K562 (cell line): ENCODE measurements around the gene GPM6B. TPM values are rescaled to one million over a fixed set of nuclear protein-coding genes. Genes with fewer than 3 reads are reported as not detected.

ENCODE experiments used
- ATAC-seq: fragments of 200-7000 bp; cut with Tn5 transposase; 3 replicates; pipeline ENCODE4 v1.9.1; 2020; ENCODE audit warnings: moderate library complexity
- BruUV-seq: library from RNA; stranded (reverse); fragments of 400-500 nt; replicated peaks from 2 replicates; lab custom pipeline; 2021; lab: Mats Ljungman, UMichigan
- CTCF ChIA-PET: fragments of 300-600 bp; formaldehyde crosslinking; extraction: SDS; loops from one replicate; lab custom pipeline; 2021; ENCODE audit warnings: low intra/inter-chr PET ratio; lab: Yijun Ruan, JAX
- POLR2A ChIA-PET: fragments of 300-600, 350-650 bp; sonication (Branson Sonifier 250); formaldehyde crosslinking; extraction: SDS; loops from one replicate; lab custom pipeline; 2021; ENCODE audit warnings: antibody characterized with exemption, inconsistent platforms; lab: Yijun Ruan, JAX
- DNase-seq, 4 experiments: peaks; one replicate each; pipeline versions ENCODE4 v3.0.0 to v3.0.0-alpha.2; 2011 to 2018; ENCODE audit warnings: low spot score in 3 of 4, mixed read lengths in 3 of 4; ENCODE audit errors: extremely low read depth in 1 of 4
- FAIRE-seq: peaks from 2 replicates; lab custom pipeline; 2011; peaks lifted over from hg19 to GRCh38; lab: Jason Lieb, UNC
- H2AFZ ChIP-seq: 2 replicates; pipeline ENCODE4 v1.6.0; 2011; ENCODE audit warnings: low read depth, low read length, control low read depth, inconsistent platforms
- H3K27ac ChIP-seq: fragments of 200-600 bp; 3 replicates; pipeline ENCODE4 v1.8.0; 2011; ENCODE audit warnings: low read depth, mild to moderate bottlenecking, control low read depth, inconsistent platforms, low read length, moderate library complexity, mixed read lengths; ENCODE audit errors: extremely low read depth
- H3K27me3 ChIP-seq, 2 experiments: fragments of 300-600 bp in 1 of 2; 2 replicates in 1 of 2; 3 replicates in 1 of 2; pipeline versions ENCODE4 v1.6.0 to v1.8.0; 2011; ENCODE audit warnings: inconsistent platforms in 2 of 2, low read length in 2 of 2, mild to moderate bottlenecking in 1 of 2, mixed read lengths in 1 of 2, moderate library complexity in 1 of 2; ENCODE audit not compliant: control insufficient read depth in 2 of 2, insufficient read depth in 2 of 2
- H3K36me3 ChIP-seq: fragments of 300-600 bp; 3 replicates; pipeline ENCODE4 v1.8.0; 2011; ENCODE audit warnings: mild to moderate bottlenecking, low read length, inconsistent platforms; ENCODE audit not compliant: control insufficient read depth, insufficient read depth
- H3K4me1 ChIP-seq, 2 experiments: fragments of 200-600 bp in 1 of 2; replicated peaks in 1 of 2; 2 replicates in 1 of 2; 3 replicates in 1 of 2; pipeline versions ENCODE4 v1.5.1 to v1.8.0; 2011; ENCODE audit warnings: inconsistent platforms in 2 of 2, low read length in 2 of 2, mild to moderate bottlenecking in 1 of 2, mixed read lengths in 1 of 2, moderate library complexity in 1 of 2; ENCODE audit not compliant: control insufficient read depth in 2 of 2, insufficient read depth in 2 of 2
- H3K4me2 ChIP-seq: 2 replicates; pipeline ENCODE4 v1.6.1; 2011; ENCODE audit warnings: low read length, control low read depth, inconsistent platforms, mixed read lengths; ENCODE audit not compliant: insufficient read depth
- H3K4me3 ChIP-seq: fragments of 200-600 bp; sonication (generic), shearing (Covaris generic); 2 replicates; pipeline ENCODE4 v1.5.1; 2016; ENCODE audit warnings: control low read depth, inconsistent platforms
- H3K79me2 ChIP-seq: fragments of 200-600 bp; 3 replicates; pipeline ENCODE4 v1.8.0; 2011; ENCODE audit warnings: low read length, inconsistent platforms; ENCODE audit not compliant: control insufficient read depth, insufficient read depth
- H3K9ac ChIP-seq, 2 experiments: 2 replicates each; pipeline versions ENCODE4 v1.6.0 to v1.6.1; 2011; ENCODE audit warnings: low read depth in 2 of 2, low read length in 2 of 2, control low read depth in 1 of 2, inconsistent platforms in 1 of 2, mild to moderate bottlenecking in 1 of 2, mixed read lengths in 1 of 2; ENCODE audit not compliant: insufficient read depth in 1 of 2
- H3K9me1 ChIP-seq: one replicate; pipeline ENCODE4 v1.6.0; 2011; ENCODE audit warnings: inconsistent platforms, mild to moderate bottlenecking, low read length, moderate library complexity; ENCODE audit not compliant: control insufficient read depth, insufficient read depth
- H3K9me3 ChIP-seq: replicated peaks from 2 replicates; pipeline ENCODE4 v1.5.1; 2011; ENCODE audit warnings: low read depth, low read length, inconsistent platforms; ENCODE audit not compliant: control insufficient read depth, insufficient read depth
- H4K20me1 ChIP-seq: replicated peaks from 2 replicates; pipeline ENCODE4 v1.6.1; 2011; ENCODE audit warnings: low read length, inconsistent platforms, mixed read lengths; ENCODE audit not compliant: control insufficient read depth, insufficient read depth
- CBX5 ChIP-seq: IDR thresholded peaks from 2 replicates; pipeline ENCODE4 v1.6.1; 2014; ENCODE audit warnings: low read depth, borderline replicate concordance
- ELK3 ChIP-seq: fragments of 450-650 bp; formaldehyde crosslinking; IDR thresholded peaks from 2 replicates; pipeline ENCODE4 v1.4.0; 2020; ENCODE audit warnings: mild to moderate bottlenecking
- EWSR1 ChIP-seq: fragments of 450-650 bp; IDR thresholded peaks from 2 replicates; pipeline ENCODE4 v1.6.1; 2018; ENCODE audit warnings: borderline replicate concordance, mild to moderate bottlenecking, low read depth, moderate library complexity; ENCODE audit not compliant: partially characterized antibody
- GATA2 ChIP-seq: sonication (generic); formaldehyde crosslinking; IDR thresholded peaks from 2 replicates; pipeline ENCODE4 v1.4.0; 2020; ENCODE audit warnings: mild to moderate bottlenecking, missing genetic modification reagents
- KDM2B ChIP-seq: fragments of 250-450 bp; sonication (Bioruptor Pico); IDR thresholded peaks from 2 replicates; pipeline ENCODE4 v1.8.0; 2021; ENCODE audit warnings: mild to moderate bottlenecking, moderate library complexity
- MYBL2 ChIP-seq, 2 experiments: fragments of 450-650 bp in 1 of 2; sonication (generic) in 1 of 2; formaldehyde crosslinking in 1 of 2; IDR thresholded peaks; 2 replicates each; pipeline versions ENCODE4 v1.6.1 to v1.8.1; 2017 to 2022; ENCODE audit warnings: borderline replicate concordance in 1 of 2, inconsistent platforms in 1 of 2, low read depth in 1 of 2, mild to moderate bottlenecking in 1 of 2, missing genetic modification reagents in 1 of 2, moderate library complexity in 1 of 2
- NFE2 ChIP-seq: IDR thresholded peaks from 2 replicates; pipeline ENCODE4 v1.6.1; 2014; ENCODE audit warnings: antibody characterized with exemption, low read depth
- PYGO2 ChIP-seq: fragments of 450-650 bp; IDR thresholded peaks from 2 replicates; pipeline ENCODE4 v1.6.1; 2016; ENCODE audit warnings: mild to moderate bottlenecking, missing genetic modification characterization, moderate library complexity, missing compliant biosample characterization
- RFX1 ChIP-seq: fragments of 450-650 bp; IDR thresholded peaks from 2 replicates; pipeline ENCODE4 v1.6.1; 2016; ENCODE audit warnings: mild to moderate bottlenecking, moderate library complexity
- ZBED1 ChIP-seq: IDR thresholded peaks from 2 replicates; pipeline ENCODE4 v1.6.1; 2014
- ZNF707 ChIP-seq: fragments of 250-450 bp; sonication (Bioruptor Pico); conservative IDR thresholded peaks from 2 replicates; pipeline ENCODE4 v1.8.0; 2022; ENCODE audit warnings: inconsistent platforms, mild to moderate bottlenecking, moderate library complexity
- WGBS: fragments of 100-300 bp; shearing (Covaris generic); methylation state at CpG from one replicate; pipeline ENCODE4 v1.1.6; 2016; ENCODE audit warnings: low coverage, mixed read lengths; ENCODE audit not compliant: insufficient coverage; ENCODE audit errors: missing lambda C conversion rate; 5-methylcytosine and 5-hydroxymethylcytosine counted together
- in situ Hi-C: fragments of 300-500 bp; cut with MboI; formaldehyde crosslinking; loops from 4 replicates; pipeline ENCODE4 v1.15.0; 2018; ENCODE audit warnings: inconsistent platforms, mixed read lengths
- intact Hi-C: fragments of 100-400 bp; cut with micrococcal nuclease; formaldehyde crosslinking; loops from 2 replicates; pipeline ENCODE4 v1.14.2; 2022
- polyA plus RNA-seq, 8 experiments: library from polyadenylated mRNA; depleted of rRNA in 4 of 8; stranded (reverse) in 5 of 8; unstranded in 3 of 8; fragments of >200 nt; fragmentation: Nextera tagmentation in 2 of 8; fragmentation: Illumina TruSeq in 1 of 8; extraction: Ambion mirVana in 2 of 8; extraction: Trizol in 1 of 8; gene quantifications; 2 replicates each; pipeline versions ENCODE4 v1.2.1 to v1.2.3, GENCODE V29; 2011 to 2014; ENCODE audit warnings: inconsistent platforms in 1 of 8, missing spikeins in 1 of 8
- total RNA-seq, 7 experiments: library from RNA; depleted of rRNA in 6 of 7; stranded (reverse); fragments of >200 nt in 6 of 7; fragmentation: Illumina TruSeq in 2 of 7; extraction: Trizol in 2 of 7; gene quantifications; 2 replicates each; pipeline versions ENCODE4 v1.2.1 to v1.2.3, GENCODE V29; 2011 to 2021; ENCODE audit warnings: low replicate concordance in 1 of 7
- TF ChIP-seq, protein P1 (sequence below): fragments of 250-450 bp; sonication (Bioruptor Pico); IDR thresholded peaks from 2 replicates; pipeline ENCODE4 v1.8.0; 2022; ENCODE audit warnings: inconsistent platforms, mild to moderate bottlenecking, moderate library complexity, borderline replicate concordance

Gene GPM6B
- total and polyA plus RNA-seq, 9 of the 15 experiments (the other 6 are each of a cell fraction or from before 2014, with no cell fraction given): 0.14 to 0.32 TPM; not detected in 7

- TF ChIP-seq, protein P1, sequence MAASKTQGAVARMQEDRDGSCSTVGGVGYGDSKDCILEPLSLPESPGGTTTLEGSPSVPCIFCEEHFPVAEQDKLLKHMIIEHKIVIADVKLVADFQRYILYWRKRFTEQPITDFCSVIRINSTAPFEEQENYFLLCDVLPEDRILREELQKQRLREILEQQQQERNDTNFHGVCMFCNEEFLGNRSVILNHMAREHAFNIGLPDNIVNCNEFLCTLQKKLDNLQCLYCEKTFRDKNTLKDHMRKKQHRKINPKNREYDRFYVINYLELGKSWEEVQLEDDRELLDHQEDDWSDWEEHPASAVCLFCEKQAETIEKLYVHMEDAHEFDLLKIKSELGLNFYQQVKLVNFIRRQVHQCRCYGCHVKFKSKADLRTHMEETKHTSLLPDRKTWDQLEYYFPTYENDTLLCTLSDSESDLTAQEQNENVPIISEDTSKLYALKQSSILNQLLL: no peak
- no peak for TF ChIP-seq KDM2B (CRISPR knock-in tag)
- no peak for TF ChIP-seq PYGO2 (tag)
- no peak for TF ChIP-seq NFE2
- no peak for TF ChIP-seq ZNF707 (CRISPR knock-in tag)
- no peak for TF ChIP-seq CBX5
- TF ChIP-seq ELK3 (CRISPR knock-in tag): no peak
- no peak for TF ChIP-seq RFX1
Measured at GRCh38 chrX:13824746-13825145, 7.9 kb upstream of the GPM6B start (continued).

- ChIA-PET CTCF (no interaction called here), POLR2A (no interaction called here)
- H3K4me1 ChIP-seq: no peaks in the 10 kb centered on the region
- BruUV-seq: no TSS peak
- peaks cover 3 to 26% of the 10 kb centered on the region in 2 experiments; a peak in 4 of 5 replicates for H3K27me3 ChIP-seq
- H3K27ac ChIP-seq: no peak overlapping the region
- no peaks in the 10 kb centered on the region for H3K9me1 ChIP-seq
- H3K9me3 ChIP-seq: no peaks in the 10 kb centered on the region
- H3K9ac ChIP-seq: no peak overlapping the region
- intact Hi-C loops (no loop called here), in situ Hi-C loops (no loop called here)
- no peak overlapping the region for H3K4me3 ChIP-seq
- DNase-seq: no peak
- no peaks in the 10 kb centered on the region for H4K20me1 ChIP-seq
- FAIRE-seq: no peak
- ATAC-seq: no peak
- TF ChIP-seq ZBED1: no peak
- TF ChIP-seq MYBL2 (IDR thresholded peaks at IDR 0.05; ENCODE audit: low read depth): no peak
- TF ChIP-seq MYBL2 (CRISPR knock-in tag; IDR thresholded peaks at IDR 0.05; ENCODE audit: borderline replicate concordance): no peak
- TF ChIP-seq GATA2 (CRISPR knock-in tag): no peak
- TF ChIP-seq EWSR1: no peak
- no peak overlapping the region for H2AFZ ChIP-seq
- 0% methylated on average over 5 of the region's 6 CpGs for WGBS
- no peaks in the 10 kb centered on the region for H3K79me2 ChIP-seq
- H3K4me2 ChIP-seq: no peak overlapping the region
- H3K36me3 ChIP-seq: no peaks in the 10 kb centered on the region
Measured at GRCh38 chrX:13821738-13822137, 4.8 kb upstream of the GPM6B start.
